Measurements from ENCODE around the gene KIF11. TPM values are rescaled to one million over a fixed set of nuclear protein-coding genes. Genes with fewer than 3 reads are reported as not detected.

The KIF11 gene
- total RNA-seq, 1 donor from 2014 or later: 9.4 TPM

- Mint-ChIP-seq H3K36me3 (ENCODE audit: low read depth, unreplicated experiment) (peaks cover 4% of the 10 kb centered on the region), H3K4me3 (ENCODE audit: unreplicated experiment) (peak overlapping the region; percentile 89), H3K27me3 (ENCODE audit: unreplicated experiment) (peaks cover 7% of the 10 kb centered on the region), H3K9me3 (ENCODE audit: unreplicated experiment) (no peaks in the 10 kb centered on the region), H3K27ac (ENCODE audit: unreplicated experiment) (peak overlapping the region; percentile 95), H3K4me1 (ENCODE audit: unreplicated experiment) (peaks cover 30% of the 10 kb centered on the region)
- no peak for TF ChIP-seq CTCF (IDR thresholded peaks at IDR 0.05; ENCODE audit: unreplicated experiment)
- peak; percentile 85 for DNase-seq (ENCODE audit: low spot score)
Observed at GRCh38 chr10:92591550-92592022, 1.3 kb upstream of the KIF11 start.

GRCh38 chr10:92593619-92594588 is 974 bp downstream of the KIF11 start:
- H3K4me1 Mint-ChIP-seq (ENCODE audit: unreplicated experiment): peaks cover 30% of the 10 kb centered on the region
- H3K36me3 Mint-ChIP-seq (ENCODE audit: low read depth, unreplicated experiment): peaks cover 4% of the 10 kb centered on the region

GRCh38 chr10:92595505-92595904 is 2.6 kb downstream of the KIF11 start:
- Mint-ChIP-seq H3K27me3 (ENCODE audit: unreplicated experiment) (peaks cover 6% of the 10 kb centered on the region), H3K4me1 (ENCODE audit: unreplicated experiment) (peaks cover 26% of the 10 kb centered on the region), H3K4me3 (ENCODE audit: unreplicated experiment) (no peak overlapping the region), H3K27ac (ENCODE audit: unreplicated experiment) (no peak overlapping the region), H3K36me3 (ENCODE audit: low read depth, unreplicated experiment) (peaks cover 4% of the 10 kb centered on the region), H3K9me3 (ENCODE audit: unreplicated experiment) (no peaks in the 10 kb centered on the region)
- TF ChIP-seq CTCF (IDR thresholded peaks at IDR 0.05; ENCODE audit: unreplicated experiment): no peak
- no peak for DNase-seq (ENCODE audit: low spot score)

More at GRCh38 chr10:92593619-92594588, 974 bp downstream of the KIF11 start:
- peak overlapping the region; percentile 95 for H3K4me3 Mint-ChIP-seq (ENCODE audit: unreplicated experiment)
- H3K27ac Mint-ChIP-seq (ENCODE audit: unreplicated experiment): peak overlapping the region; percentile 80
- no peak for DNase-seq (ENCODE audit: low spot score)
- no peak for TF ChIP-seq CTCF (IDR thresholded peaks at IDR 0.05; ENCODE audit: unreplicated experiment)
- peaks cover 7% of the 10 kb centered on the region for H3K27me3 Mint-ChIP-seq (ENCODE audit: unreplicated experiment)
- H3K9me3 Mint-ChIP-seq (ENCODE audit: unreplicated experiment): no peaks in the 10 kb centered on the region

GRCh38 chr10:92598321-92598720 is 5.4 kb downstream of the KIF11 start:
- H3K4me1 Mint-ChIP-seq (ENCODE audit: unreplicated experiment): peaks cover 12% of the 10 kb centered on the region
- no peak for TF ChIP-seq CTCF (IDR thresholded peaks at IDR 0.05; ENCODE audit: unreplicated experiment)
- DNase-seq (ENCODE audit: low spot score): no peak
- H3K27me3 Mint-ChIP-seq (ENCODE audit: unreplicated experiment): peaks cover 2% of the 10 kb centered on the region
- H3K9me3 Mint-ChIP-seq (ENCODE audit: unreplicated experiment): no peaks in the 10 kb centered on the region
- no peak overlapping the region for H3K4me3 Mint-ChIP-seq (ENCODE audit: unreplicated experiment)
- H3K36me3 Mint-ChIP-seq (ENCODE audit: low read depth, unreplicated experiment): no peaks in the 10 kb centered on the region
- no peak overlapping the region for H3K27ac Mint-ChIP-seq (ENCODE audit: unreplicated experiment)

- H3K4me3 Mint-ChIP-seq (ENCODE audit: unreplicated experiment): no peak overlapping the region
- no peaks in the 10 kb centered on the region for H3K36me3 Mint-ChIP-seq (ENCODE audit: low read depth, unreplicated experiment)
- peaks cover 5% of the 10 kb centered on the region for H3K4me1 Mint-ChIP-seq (ENCODE audit: unreplicated experiment)
- TF ChIP-seq CTCF (IDR thresholded peaks at IDR 0.05; ENCODE audit: unreplicated experiment): no peak
- no peaks in the 10 kb centered on the region for H3K9me3 Mint-ChIP-seq (ENCODE audit: unreplicated experiment)
- H3K27me3 Mint-ChIP-seq (ENCODE audit: unreplicated experiment): peaks cover 3% of the 10 kb centered on the region
- DNase-seq (ENCODE audit: low spot score): no peak
- no peak overlapping the region for H3K27ac Mint-ChIP-seq (ENCODE audit: unreplicated experiment)
Observed at GRCh38 chr10:92604841-92605240, 11.9 kb downstream of the KIF11 start.
